HEK293 (cell line): ENCODE measurements around the gene PARD3.

ENCODE experiments used
- YY1 ChIP-seq: fragments of 450-650 bp; formaldehyde crosslinking; IDR thresholded peaks from 2 replicates; pipeline ENCODE4 v1.5.1; 2018; ENCODE audit warnings: missing biosample characterization, missing genetic modification characterization
- ZNF311 ChIP-seq: fragments of 450-650 bp; formaldehyde crosslinking; IDR thresholded peaks from 2 replicates; pipeline ENCODE4 v1.5.1; 2017; ENCODE audit warnings: missing biosample characterization, missing genetic modification characterization, borderline replicate concordance
- ZNF335 ChIP-seq: fragments of 450-650 bp; formaldehyde crosslinking; conservative IDR thresholded peaks from 2 replicates; pipeline ENCODE4 v1.5.1; 2016; ENCODE audit warnings: missing biosample characterization, missing genetic modification characterization
- ZNF549 ChIP-seq: fragments of 450-650 bp; IDR thresholded peaks from 2 replicates; pipeline ENCODE4 v1.5.1; 2018; ENCODE audit warnings: missing biosample characterization, missing genetic modification characterization, mild to moderate bottlenecking, inconsistent platforms, moderate library complexity
- ZNF555 ChIP-seq: fragments of 450-650 bp; formaldehyde crosslinking; conservative IDR thresholded peaks from 2 replicates; pipeline ENCODE4 v1.5.1; 2017; ENCODE audit warnings: missing biosample characterization, mild to moderate bottlenecking, missing genetic modification characterization, inconsistent platforms
- ZNF596 ChIP-seq: fragments of 450-650 bp; IDR thresholded peaks from 2 replicates; pipeline ENCODE4 v1.5.0; 2018; ENCODE audit warnings: missing biosample characterization, mild to moderate bottlenecking, missing genetic modification characterization, moderate library complexity
- ZNF623 ChIP-seq: fragments of 450-650 bp; formaldehyde crosslinking; IDR thresholded peaks from 2 replicates; pipeline ENCODE4 v1.5.1; 2016; ENCODE audit warnings: missing biosample characterization, missing genetic modification characterization
- ZXDB ChIP-seq: fragments of 450-650 bp; formaldehyde crosslinking; IDR thresholded peaks from 2 replicates; pipeline ENCODE4 v1.5.1; 2016; ENCODE audit warnings: missing biosample characterization, missing genetic modification characterization
- TF ChIP-seq, protein P1 (sequence below): fragments of 450-650 bp; formaldehyde crosslinking; IDR thresholded peaks from 2 replicates; pipeline ENCODE4 v1.5.1; 2016; ENCODE audit warnings: missing biosample characterization, missing genetic modification characterization
- TF ChIP-seq, protein P2 (sequence below): fragments of 450-650 bp; formaldehyde crosslinking; IDR thresholded peaks from 2 replicates; pipeline ENCODE4 v1.5.1; 2016; ENCODE audit warnings: missing biosample characterization, missing genetic modification characterization
- TF ChIP-seq, protein P3 (sequence below): fragments of 450-650 bp; formaldehyde crosslinking; IDR thresholded peaks from 2 replicates; pipeline ENCODE4 v1.5.1; 2016; ENCODE audit warnings: missing biosample characterization, missing genetic modification characterization
- TF ChIP-seq, protein P4 (sequence below): fragments of 450-650 bp; formaldehyde crosslinking; IDR thresholded peaks from 2 replicates; pipeline ENCODE4 v1.5.1; 2016; ENCODE audit warnings: missing biosample characterization, missing genetic modification characterization
- TF ChIP-seq, protein P5 (sequence below): fragments of 450-650 bp; formaldehyde crosslinking; conservative IDR thresholded peaks from 2 replicates; pipeline ENCODE4 v1.5.1; 2016; ENCODE audit warnings: low read depth, missing biosample characterization, missing genetic modification characterization
- TF ChIP-seq, protein P6 (sequence below): fragments of 450-650 bp; formaldehyde crosslinking; IDR thresholded peaks from 2 replicates; pipeline ENCODE4 v1.5.1; 2016; ENCODE audit warnings: missing biosample characterization, missing genetic modification characterization

DNA sequence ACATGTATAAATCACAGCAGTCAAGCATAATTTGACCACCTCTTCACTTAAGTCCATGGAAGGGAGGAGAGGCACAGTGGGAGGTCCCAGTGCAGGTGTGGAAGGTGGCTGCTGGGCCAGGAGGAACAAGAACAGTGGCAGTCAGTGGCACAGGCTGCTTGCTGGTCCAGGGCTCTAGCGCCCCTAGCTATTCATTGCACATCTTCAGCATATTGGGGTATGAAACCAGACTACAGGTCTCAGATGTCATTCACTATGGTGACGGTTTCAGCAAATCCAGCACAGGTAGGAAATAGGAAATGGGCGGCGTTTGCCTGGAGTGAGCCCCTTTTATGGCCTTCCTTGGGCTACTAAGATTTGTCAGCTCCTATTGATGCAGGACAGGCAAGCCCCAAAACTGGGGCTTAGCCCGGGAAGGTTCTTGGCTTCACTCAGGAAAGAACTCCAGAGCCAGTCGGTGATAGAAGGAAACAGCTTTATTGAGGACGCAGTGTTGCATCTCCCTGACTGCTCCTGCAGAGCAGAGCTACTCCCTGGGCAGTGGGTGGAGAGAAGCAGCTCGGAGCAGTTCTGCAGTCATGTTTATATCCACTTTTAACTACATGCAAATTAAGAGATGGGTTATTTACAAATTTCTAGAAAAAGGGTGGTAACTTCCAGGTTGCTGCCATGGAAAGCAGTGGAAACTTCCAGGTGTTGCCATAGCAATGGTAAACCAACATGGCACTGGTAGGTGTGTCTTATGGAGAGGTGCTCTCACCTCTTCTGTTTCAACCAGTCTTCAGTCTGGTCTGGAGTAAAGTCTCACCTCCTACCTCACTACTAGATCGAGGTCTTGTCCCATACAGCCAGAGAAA lies 608.8 kb downstream of the PARD3 start:
- TF ChIP-seq, protein P1, sequence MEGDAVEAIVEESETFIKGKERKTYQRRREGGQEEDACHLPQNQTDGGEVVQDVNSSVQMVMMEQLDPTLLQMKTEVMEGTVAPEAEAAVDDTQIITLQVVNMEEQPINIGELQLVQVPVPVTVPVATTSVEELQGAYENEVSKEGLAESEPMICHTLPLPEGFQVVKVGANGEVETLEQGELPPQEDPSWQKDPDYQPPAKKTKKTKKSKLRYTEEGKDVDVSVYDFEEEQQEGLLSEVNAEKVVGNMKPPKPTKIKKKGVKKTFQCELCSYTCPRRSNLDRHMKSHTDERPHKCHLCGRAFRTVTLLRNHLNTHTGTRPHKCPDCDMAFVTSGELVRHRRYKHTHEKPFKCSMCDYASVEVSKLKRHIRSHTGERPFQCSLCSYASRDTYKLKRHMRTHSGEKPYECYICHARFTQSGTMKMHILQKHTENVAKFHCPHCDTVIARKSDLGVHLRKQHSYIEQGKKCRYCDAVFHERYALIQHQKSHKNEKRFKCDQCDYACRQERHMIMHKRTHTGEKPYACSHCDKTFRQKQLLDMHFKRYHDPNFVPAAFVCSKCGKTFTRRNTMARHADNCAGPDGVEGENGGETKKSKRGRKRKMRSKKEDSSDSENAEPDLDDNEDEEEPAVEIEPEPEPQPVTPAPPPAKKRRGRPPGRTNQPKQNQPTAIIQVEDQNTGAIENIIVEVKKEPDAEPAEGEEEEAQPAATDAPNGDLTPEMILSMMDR (tag by site-specific recombination): no peak
- TF ChIP-seq ZNF549 (tag by site-specific recombination) (no peak), ZNF623 (tag by site-specific recombination) (no peak), ZXDB (tag by site-specific recombination) (no peak), YY1 (tag by site-specific recombination) (no peak), ZNF311 (tag by site-specific recombination) (no peak), ZNF335 (tag by site-specific recombination) (no peak), ZNF596 (tag by site-specific recombination) (no peak), ZNF555 (no peak)
- TF ChIP-seq, protein P2, sequence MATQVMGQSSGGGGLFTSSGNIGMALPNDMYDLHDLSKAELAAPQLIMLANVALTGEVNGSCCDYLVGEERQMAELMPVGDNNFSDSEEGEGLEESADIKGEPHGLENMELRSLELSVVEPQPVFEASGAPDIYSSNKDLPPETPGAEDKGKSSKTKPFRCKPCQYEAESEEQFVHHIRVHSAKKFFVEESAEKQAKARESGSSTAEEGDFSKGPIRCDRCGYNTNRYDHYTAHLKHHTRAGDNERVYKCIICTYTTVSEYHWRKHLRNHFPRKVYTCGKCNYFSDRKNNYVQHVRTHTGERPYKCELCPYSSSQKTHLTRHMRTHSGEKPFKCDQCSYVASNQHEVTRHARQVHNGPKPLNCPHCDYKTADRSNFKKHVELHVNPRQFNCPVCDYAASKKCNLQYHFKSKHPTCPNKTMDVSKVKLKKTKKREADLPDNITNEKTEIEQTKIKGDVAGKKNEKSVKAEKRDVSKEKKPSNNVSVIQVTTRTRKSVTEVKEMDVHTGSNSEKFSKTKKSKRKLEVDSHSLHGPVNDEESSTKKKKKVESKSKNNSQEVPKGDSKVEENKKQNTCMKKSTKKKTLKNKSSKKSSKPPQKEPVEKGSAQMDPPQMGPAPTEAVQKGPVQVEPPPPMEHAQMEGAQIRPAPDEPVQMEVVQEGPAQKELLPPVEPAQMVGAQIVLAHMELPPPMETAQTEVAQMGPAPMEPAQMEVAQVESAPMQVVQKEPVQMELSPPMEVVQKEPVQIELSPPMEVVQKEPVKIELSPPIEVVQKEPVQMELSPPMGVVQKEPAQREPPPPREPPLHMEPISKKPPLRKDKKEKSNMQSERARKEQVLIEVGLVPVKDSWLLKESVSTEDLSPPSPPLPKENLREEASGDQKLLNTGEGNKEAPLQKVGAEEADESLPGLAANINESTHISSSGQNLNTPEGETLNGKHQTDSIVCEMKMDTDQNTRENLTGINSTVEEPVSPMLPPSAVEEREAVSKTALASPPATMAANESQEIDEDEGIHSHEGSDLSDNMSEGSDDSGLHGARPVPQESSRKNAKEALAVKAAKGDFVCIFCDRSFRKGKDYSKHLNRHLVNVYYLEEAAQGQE (tag by site-specific recombination): no peak
- TF ChIP-seq, protein P3, sequence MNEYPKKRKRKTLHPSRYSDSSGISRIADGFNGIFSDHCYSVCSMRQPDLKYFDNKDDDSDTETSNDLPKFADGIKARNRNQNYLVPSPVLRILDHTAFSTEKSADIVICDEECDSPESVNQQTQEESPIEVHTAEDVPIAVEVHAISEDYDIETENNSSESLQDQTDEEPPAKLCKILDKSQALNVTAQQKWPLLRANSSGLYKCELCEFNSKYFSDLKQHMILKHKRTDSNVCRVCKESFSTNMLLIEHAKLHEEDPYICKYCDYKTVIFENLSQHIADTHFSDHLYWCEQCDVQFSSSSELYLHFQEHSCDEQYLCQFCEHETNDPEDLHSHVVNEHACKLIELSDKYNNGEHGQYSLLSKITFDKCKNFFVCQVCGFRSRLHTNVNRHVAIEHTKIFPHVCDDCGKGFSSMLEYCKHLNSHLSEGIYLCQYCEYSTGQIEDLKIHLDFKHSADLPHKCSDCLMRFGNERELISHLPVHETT (tag by site-specific recombination): no peak
- TF ChIP-seq, protein P4, sequence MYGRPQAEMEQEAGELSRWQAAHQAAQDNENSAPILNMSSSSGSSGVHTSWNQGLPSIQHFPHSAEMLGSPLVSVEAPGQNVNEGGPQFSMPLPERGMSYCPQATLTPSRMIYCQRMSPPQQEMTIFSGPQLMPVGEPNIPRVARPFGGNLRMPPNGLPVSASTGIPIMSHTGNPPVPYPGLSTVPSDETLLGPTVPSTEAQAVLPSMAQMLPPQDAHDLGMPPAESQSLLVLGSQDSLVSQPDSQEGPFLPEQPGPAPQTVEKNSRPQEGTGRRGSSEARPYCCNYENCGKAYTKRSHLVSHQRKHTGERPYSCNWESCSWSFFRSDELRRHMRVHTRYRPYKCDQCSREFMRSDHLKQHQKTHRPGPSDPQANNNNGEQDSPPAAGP (tag by site-specific recombination): no peak
- TF ChIP-seq, protein P5, sequence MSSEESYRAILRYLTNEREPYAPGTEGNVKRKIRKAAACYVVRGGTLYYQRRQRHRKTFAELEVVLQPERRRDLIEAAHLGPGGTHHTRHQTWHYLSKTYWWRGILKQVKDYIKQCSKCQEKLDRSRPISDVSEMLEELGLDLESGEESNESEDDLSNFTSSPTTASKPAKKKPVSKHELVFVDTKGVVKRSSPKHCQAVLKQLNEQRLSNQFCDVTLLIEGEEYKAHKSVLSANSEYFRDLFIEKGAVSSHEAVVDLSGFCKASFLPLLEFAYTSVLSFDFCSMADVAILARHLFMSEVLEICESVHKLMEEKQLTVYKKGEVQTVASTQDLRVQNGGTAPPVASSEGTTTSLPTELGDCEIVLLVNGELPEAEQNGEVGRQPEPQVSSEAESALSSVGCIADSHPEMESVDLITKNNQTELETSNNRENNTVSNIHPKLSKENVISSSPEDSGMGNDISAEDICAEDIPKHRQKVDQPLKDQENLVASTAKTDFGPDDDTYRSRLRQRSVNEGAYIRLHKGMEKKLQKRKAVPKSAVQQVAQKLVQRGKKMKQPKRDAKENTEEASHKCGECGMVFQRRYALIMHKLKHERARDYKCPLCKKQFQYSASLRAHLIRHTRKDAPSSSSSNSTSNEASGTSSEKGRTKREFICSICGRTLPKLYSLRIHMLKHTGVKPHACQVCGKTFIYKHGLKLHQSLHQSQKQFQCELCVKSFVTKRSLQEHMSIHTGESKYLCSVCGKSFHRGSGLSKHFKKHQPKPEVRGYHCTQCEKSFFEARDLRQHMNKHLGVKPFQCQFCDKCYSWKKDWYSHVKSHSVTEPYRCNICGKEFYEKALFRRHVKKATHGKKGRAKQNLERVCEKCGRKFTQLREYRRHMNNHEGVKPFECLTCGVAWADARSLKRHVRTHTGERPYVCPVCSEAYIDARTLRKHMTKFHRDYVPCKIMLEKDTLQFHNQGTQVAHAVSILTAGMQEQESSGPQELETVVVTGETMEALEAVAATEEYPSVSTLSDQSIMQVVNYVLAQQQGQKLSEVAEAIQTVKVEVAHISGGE (tag by site-specific recombination): no peak
- TF ChIP-seq, protein P6, sequence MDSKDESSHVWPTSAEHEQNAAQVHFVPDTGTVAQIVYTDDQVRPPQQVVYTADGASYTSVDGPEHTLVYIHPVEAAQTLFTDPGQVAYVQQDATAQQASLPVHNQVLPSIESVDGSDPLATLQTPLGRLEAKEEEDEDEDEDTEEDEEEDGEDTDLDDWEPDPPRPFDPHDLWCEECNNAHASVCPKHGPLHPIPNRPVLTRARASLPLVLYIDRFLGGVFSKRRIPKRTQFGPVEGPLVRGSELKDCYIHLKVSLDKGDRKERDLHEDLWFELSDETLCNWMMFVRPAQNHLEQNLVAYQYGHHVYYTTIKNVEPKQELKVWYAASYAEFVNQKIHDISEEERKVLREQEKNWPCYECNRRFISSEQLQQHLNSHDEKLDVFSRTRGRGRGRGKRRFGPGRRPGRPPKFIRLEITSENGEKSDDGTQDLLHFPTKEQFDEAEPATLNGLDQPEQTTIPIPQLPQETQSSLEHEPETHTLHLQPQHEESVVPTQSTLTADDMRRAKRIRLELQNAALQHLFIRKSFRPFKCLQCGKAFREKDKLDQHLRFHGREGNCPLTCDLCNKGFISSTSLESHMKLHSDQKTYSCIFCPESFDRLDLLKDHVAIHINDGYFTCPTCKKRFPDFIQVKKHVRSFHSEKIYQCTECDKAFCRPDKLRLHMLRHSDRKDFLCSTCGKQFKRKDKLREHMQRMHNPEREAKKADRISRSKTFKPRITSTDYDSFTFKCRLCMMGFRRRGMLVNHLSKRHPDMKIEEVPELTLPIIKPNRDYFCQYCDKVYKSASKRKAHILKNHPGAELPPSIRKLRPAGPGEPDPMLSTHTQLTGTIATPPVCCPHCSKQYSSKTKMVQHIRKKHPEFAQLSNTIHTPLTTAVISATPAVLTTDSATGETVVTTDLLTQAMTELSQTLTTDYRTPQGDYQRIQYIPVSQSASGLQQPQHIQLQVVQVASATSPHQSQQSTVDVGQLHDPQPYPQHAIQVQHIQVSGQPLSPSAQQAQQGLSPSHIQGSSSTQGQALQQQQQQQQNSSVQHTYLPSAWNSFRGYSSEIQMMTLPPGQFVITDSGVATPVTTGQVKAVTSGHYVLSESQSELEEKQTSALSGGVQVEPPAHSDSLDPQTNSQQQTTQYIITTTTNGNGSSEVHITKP (tag by site-specific recombination): no peak
